Spleen (tissue), 11 donors: ENCODE data around the gene MFSD12. TPM values are rescaled to one million over a fixed set of nuclear protein-coding genes. Genes with fewer than 3 reads are reported as not detected.

Source experiments
- DNase-seq: peaks from one replicate; pipeline ENCODE4 v3.0.0-alpha.2; 2020
- H3K27ac ChIP-seq, 8 donors: fragments of 200-600 bp; sonication (generic) in 7 of 8; 1 replicate in 4 of 8; 2 replicates in 4 of 8; pipeline versions ENCODE4 v1.5.0 to v1.8.0; 2016 to 2021; ENCODE audit warnings: inconsistent platforms in 4 of 8, mild to moderate bottlenecking in 4 of 8, moderate library complexity in 1 of 8
- H3K27me3 ChIP-seq, 7 donors: fragments of 200-600 bp; sonication (generic) in 6 of 7; replicated peaks in 1 of 7; 1 replicate in 4 of 7; 2 replicates in 3 of 7; pipeline versions ENCODE4 v1.5.0 to v1.8.0; 2016 to 2021; ENCODE audit warnings: inconsistent platforms in 3 of 7, mild to moderate bottlenecking in 1 of 7
- H3K36me3 ChIP-seq, 6 donors: fragments of 200-600 bp; sonication (generic) in 5 of 6; 1 replicate in 4 of 6; 2 replicates in 2 of 6; pipeline versions ENCODE4 v1.5.0 to v1.8.0; 2016 to 2021; ENCODE audit warnings: inconsistent platforms in 2 of 6
- H3K4me1 ChIP-seq, 6 donors: fragments of 200-600 bp; sonication (generic) in 5 of 6; 1 replicate in 3 of 6; 2 replicates in 3 of 6; pipeline versions ENCODE4 v1.5.0 to v1.8.0; 2016 to 2021; ENCODE audit warnings: inconsistent platforms in 3 of 6
- H3K4me3 ChIP-seq, 8 donors: fragments of 200-600 bp; sonication (generic) in 7 of 8; 1 replicate in 4 of 8; 2 replicates in 4 of 8; pipeline versions ENCODE4 v1.5.0 to v1.8.0; 2016 to 2021; ENCODE audit warnings: inconsistent platforms in 4 of 8, mild to moderate bottlenecking in 4 of 8, moderate library complexity in 2 of 8
- H3K9me3 ChIP-seq, 8 donors: fragments of 200-600 bp; sonication (generic) in 7 of 8; 1 replicate in 4 of 8; 2 replicates in 4 of 8; pipeline versions ENCODE4 v1.5.0 to v1.8.0; 2016 to 2021; ENCODE audit warnings: inconsistent platforms in 4 of 8
- POLR2A ChIP-seq, 3 donors: fragments of 450-650 bp; IDR thresholded peaks; one replicate each; pipeline ENCODE4 v1.5.1; 2017; ENCODE audit warnings: antibody characterized with exemption in 3 of 3, mild to moderate bottlenecking in 1 of 3
- POLR2AphosphoS5 ChIP-seq, 3 donors: sonication (generic); formaldehyde crosslinking; IDR thresholded peaks; one replicate each; pipeline ENCODE4 v1.5.1; 2017; ENCODE audit warnings: antibody characterized with exemption in 3 of 3
- WGBS, 5 donors: extraction: QIAGEN DNeasy Blood & Tissue Kit in 3 of 5; methylation state at CpG; one replicate each; pipeline versions ENCODE4 v1.1.5 to v1.1.7; 2013 to 2018; 5-methylcytosine and 5-hydroxymethylcytosine counted together
- intact Hi-C: fragments of 100-400 bp; cut with DNase I; formaldehyde crosslinking; loops from one replicate; pipeline ENCODE4 v1.15.0; 2023; ENCODE audit warnings: low total_unique reads
- polyA plus RNA-seq, 3 donors: library from polyadenylated mRNA; stranded (reverse); fragments of 200-250 nt; gene quantifications; one replicate each; pipeline ENCODE4 v1.2.1, GENCODE V29; 2013
- total RNA-seq, 7 donors: library from RNA; depleted of rRNA in 3 of 7; stranded (reverse); fragments of >200 nt in 3 of 7; fragmentation: NEBNext Ultra II Directional in 4 of 7; extraction: Animal tissue kit (Norgen Biotek cat#: 25700) in 4 of 7; gene quantifications; one replicate each; pipeline versions ENCODE4 v1.1.0 to v1.2.1, GENCODE V29; 2016 to 2021
- TF ChIP-seq, protein P1 (sequence below), 11 experiments: fragments of 200-600 bp in 7 of 11; fragments of 450-650 bp in 4 of 11; sonication (generic) in 4 of 11; IDR thresholded peaks in 8 of 11; conservative IDR thresholded peaks in 3 of 11; 1 replicate in 7 of 11; 2 replicates in 4 of 11; pipeline versions ENCODE4 v1.4.0 to v1.8.0; 2016 to 2021; ENCODE audit warnings: antibody characterized with exemption in 11 of 11, inconsistent platforms in 4 of 11, mild to moderate bottlenecking in 1 of 11
- donor health status: healthy with polysubstance abuse.
- donor health status: DM: no; HTN: no; CAD: no; lungs with moderate emphysema.
- donor health status: DM: no; HTN: no; CAD: no.
- donor health status: Bipolar disorder and iron deficiency.
- donor health status: healthy.
- donor health status: DM: no; HTN: no; CAD: no.
- donor health status: DM: yes; HTN: yes; CAD: no.

Gene MFSD12
- total and polyA plus RNA-seq, 10 donors: 31.0 to 131 (median 85.1) TPM

DNA sequence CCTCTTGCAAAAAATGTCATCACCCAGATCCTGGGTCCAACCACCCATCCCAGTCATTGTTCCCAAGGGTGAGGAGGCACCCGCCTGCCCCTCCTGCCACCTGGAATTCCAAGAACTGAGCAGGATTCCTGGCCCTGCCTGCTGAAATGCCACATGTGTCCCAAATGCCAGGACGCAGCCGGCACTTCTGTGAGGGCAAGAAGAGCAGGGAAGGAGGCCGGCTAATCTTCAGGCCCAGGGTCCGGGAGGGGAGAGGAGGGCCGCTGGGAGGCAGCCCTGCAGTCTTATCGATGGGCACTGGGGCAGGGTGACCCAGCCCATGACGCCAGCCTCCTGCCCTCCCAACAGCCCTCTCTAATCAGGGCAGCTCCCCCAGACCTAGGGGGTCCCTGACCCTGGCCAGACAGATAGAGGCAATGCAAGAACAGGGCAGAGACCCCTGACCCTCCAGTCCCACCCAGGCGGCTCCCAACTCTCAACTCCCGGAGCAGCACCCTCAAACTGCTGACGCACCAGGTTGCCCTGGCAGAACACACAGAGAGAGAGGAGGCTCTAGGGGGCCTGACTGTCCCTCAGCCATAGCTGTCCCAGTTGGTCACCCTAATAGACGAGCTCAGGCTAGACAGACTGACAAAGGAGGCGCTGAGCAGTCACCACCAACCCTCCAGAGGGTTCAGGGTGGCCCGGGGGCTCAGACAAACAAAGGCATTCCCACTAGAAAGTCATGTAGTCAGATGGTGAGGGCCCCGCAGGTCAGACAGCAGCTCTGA is 1.5 kb downstream of the MFSD12 start:
- peak overlapping the region in 7 of 8 donors; percentile 6 to 90 (median 85) for H3K27ac ChIP-seq
- H3K4me3 ChIP-seq: peak overlapping the region; percentile 14 to 99 (median 92)
- WGBS, 5 donors: 56 to 85% (median 76%) methylated on average over 7 to 15 of the region's 15 CpGs
- peaks cover 0 to 7% (median 1%) of the 10 kb centered on the region in 6 donors for H3K36me3 ChIP-seq
- peaks cover 43 to 91% (median 65%) of the 10 kb centered on the region in 6 donors for H3K4me1 ChIP-seq
- no peak for TF ChIP-seq POLR2AphosphoS5 (IDR thresholded peaks at IDR 0.05)
- intact Hi-C loops: loop anchor here (10.0 kb wide), 1 partner anchor 59 kb away; no protein-coding TSS in a partner anchor
- no peaks in the 10 kb centered on the region for H3K9me3 ChIP-seq
- DNase-seq: peak; percentile 76
- H3K27me3 ChIP-seq: no peaks in the 10 kb centered on the region

- 43 to 51% (median 46%) methylated on average over 19 to 21 of the region's 21 CpGs for WGBS, 5 donors
- no peaks in the 10 kb centered on the region for H3K27me3 ChIP-seq
- peak; percentile 77 for DNase-seq
- no peaks in the 10 kb centered on the region for H3K9me3 ChIP-seq
- peak overlapping the region; percentile 44 to 90 (median 85) for H3K27ac ChIP-seq
- H3K36me3 ChIP-seq: peaks cover 0 to 20% (median 4%) of the 10 kb centered on the region in 6 donors
- peak overlapping the region in 2 of 8 donors; percentile 2 to 98 for H3K4me3 ChIP-seq
- intact Hi-C loops: loop anchor here (10.0 kb wide), 1 partner anchor 60 kb away; no protein-coding TSS in a partner anchor
- TF ChIP-seq POLR2AphosphoS5 (IDR thresholded peaks at IDR 0.05) (peak in 1 of 3 donors; percentile 37), POLR2A (IDR thresholded peaks at IDR 0.05) (no peak)
- H3K4me1 ChIP-seq: peaks cover 43 to 91% (median 61%) of the 10 kb centered on the region in 6 donors
Measured at GRCh38 chr19:3554254-3555083, 2.9 kb downstream of the MFSD12 start.

- H3K4me3 ChIP-seq: no peak overlapping the region
- peak overlapping the region in 4 of 8 donors; percentile 87 to 90 (median 89) for H3K27ac ChIP-seq
- TF ChIP-seq, protein P1, sequence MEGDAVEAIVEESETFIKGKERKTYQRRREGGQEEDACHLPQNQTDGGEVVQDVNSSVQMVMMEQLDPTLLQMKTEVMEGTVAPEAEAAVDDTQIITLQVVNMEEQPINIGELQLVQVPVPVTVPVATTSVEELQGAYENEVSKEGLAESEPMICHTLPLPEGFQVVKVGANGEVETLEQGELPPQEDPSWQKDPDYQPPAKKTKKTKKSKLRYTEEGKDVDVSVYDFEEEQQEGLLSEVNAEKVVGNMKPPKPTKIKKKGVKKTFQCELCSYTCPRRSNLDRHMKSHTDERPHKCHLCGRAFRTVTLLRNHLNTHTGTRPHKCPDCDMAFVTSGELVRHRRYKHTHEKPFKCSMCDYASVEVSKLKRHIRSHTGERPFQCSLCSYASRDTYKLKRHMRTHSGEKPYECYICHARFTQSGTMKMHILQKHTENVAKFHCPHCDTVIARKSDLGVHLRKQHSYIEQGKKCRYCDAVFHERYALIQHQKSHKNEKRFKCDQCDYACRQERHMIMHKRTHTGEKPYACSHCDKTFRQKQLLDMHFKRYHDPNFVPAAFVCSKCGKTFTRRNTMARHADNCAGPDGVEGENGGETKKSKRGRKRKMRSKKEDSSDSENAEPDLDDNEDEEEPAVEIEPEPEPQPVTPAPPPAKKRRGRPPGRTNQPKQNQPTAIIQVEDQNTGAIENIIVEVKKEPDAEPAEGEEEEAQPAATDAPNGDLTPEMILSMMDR (IDR thresholded peaks at IDR 0.05 in 8 of 11, conservative IDR thresholded peaks at IDR 0.05 in 3 of 11): no peak
- TF ChIP-seq POLR2A (IDR thresholded peaks at IDR 0.05) (no peak), POLR2AphosphoS5 (IDR thresholded peaks at IDR 0.05) (no peak)
- no peak for DNase-seq
- WGBS, 5 donors: 79 to 89% (median 84%) methylated on average over 9 of the region's 9 CpGs
- no peaks in the 10 kb centered on the region for H3K27me3 ChIP-seq
- intact Hi-C loops: loop anchor here (10.0 kb wide), 1 partner anchor 63 kb away; no protein-coding TSS in a partner anchor
- H3K4me1 ChIP-seq: peaks cover 37 to 92% (median 60%) of the 10 kb centered on the region in 6 donors
- H3K36me3 ChIP-seq: peaks cover 0 to 48% (median 20%) of the 10 kb centered on the region in 6 donors
- no peaks in the 10 kb centered on the region for H3K9me3 ChIP-seq
Measured at GRCh38 chr19:3551792-3552095, 5.6 kb downstream of the MFSD12 start.

- H3K4me3 ChIP-seq: no peak overlapping the region
- TF ChIP-seq, protein P1 (IDR thresholded peaks at IDR 0.05 in 8 of 11, conservative IDR thresholded peaks at IDR 0.05 in 3 of 11): no peak
- peak in 1 of 3 donors; percentile 57 for TF ChIP-seq POLR2AphosphoS5 (IDR thresholded peaks at IDR 0.05)
- H3K27ac ChIP-seq: peak overlapping the region in 3 of 8 donors; percentile 88 to 90 (median 90)
- 91 to 95% (median 94%) methylated on average over 17 to 34 of the region's 34 CpGs for WGBS, 5 donors
- H3K9me3 ChIP-seq: no peaks in the 10 kb centered on the region
- no peaks in the 10 kb centered on the region for H3K27me3 ChIP-seq
- peaks cover 31 to 87% (median 55%) of the 10 kb centered on the region in 6 donors for H3K4me1 ChIP-seq
- H3K36me3 ChIP-seq: peaks cover 0 to 53% (median 24%) of the 10 kb centered on the region in 6 donors
- DNase-seq: peak; percentile 73
- intact Hi-C loops: loop anchor here (10.0 kb wide), 1 partner anchor 64 kb away; no protein-coding TSS in a partner anchor
Measured at GRCh38 chr19:3550947-3551791, 6.2 kb downstream of the MFSD12 start.
